Lower leg skin (tissue), 4 donors: ENCODE results near the gene P2RX4. TPM values are rescaled to one million over a fixed set of nuclear protein-coding genes. Genes with fewer than 3 reads are reported as not detected.
"Not testable (repeated sequence)": the region's sequence is repeated elsewhere in the genome, so short reads cannot be mapped to it uniquely, and the experiment has no call there.

Source experiments
- DNase-seq, 2 donors: peaks; one replicate each; pipeline ENCODE4 v3.0.0-alpha.2; 2019; ENCODE audit warnings: low spot score in 2 of 2
- H3K4me3 ChIP-seq: fragments of 200-600 bp; sonication (generic); 2 replicates; pipeline ENCODE4 v1.5.1; 2017; ENCODE audit warnings: mild to moderate bottlenecking, low read depth; ENCODE audit not compliant: poor library complexity, severe bottlenecking
- POLR2A ChIP-seq, 2 donors: fragments of 450-650 bp; IDR thresholded peaks; one replicate each; pipeline ENCODE4 v1.6.1; 2016 to 2017; ENCODE audit warnings: antibody characterized with exemption in 2 of 2, mild to moderate bottlenecking in 1 of 2, moderate library complexity in 1 of 2
- WGBS, 2 donors: methylation state at CpG; one replicate each; pipeline ENCODE4 v1.1.5; 2018; 5-methylcytosine and 5-hydroxymethylcytosine counted together
- intact Hi-C: fragments of 100-400 bp; cut with DNase I; formaldehyde crosslinking; loops from one replicate; pipeline ENCODE4 v1.15.0; 2023; ENCODE audit warnings: low total_unique reads
- total RNA-seq, 4 donors: library from RNA; depleted of rRNA; stranded (reverse); fragments of >200 nt; gene quantifications; one replicate each; pipeline ENCODE4 v1.1.0, GENCODE V29; 2016
- TF ChIP-seq, protein P1 (sequence below), 3 donors: fragments of 450-650 bp; IDR thresholded peaks; one replicate each; pipeline ENCODE4 v1.5.1; 2016; ENCODE audit warnings: antibody characterized with exemption in 3 of 3, mild to moderate bottlenecking in 3 of 3, moderate library complexity in 2 of 3

Gene P2RX4
- total RNA-seq, 4 donors from 2014 or later: 19.4 to 38.0 (median 24.2) TPM

DNA sequence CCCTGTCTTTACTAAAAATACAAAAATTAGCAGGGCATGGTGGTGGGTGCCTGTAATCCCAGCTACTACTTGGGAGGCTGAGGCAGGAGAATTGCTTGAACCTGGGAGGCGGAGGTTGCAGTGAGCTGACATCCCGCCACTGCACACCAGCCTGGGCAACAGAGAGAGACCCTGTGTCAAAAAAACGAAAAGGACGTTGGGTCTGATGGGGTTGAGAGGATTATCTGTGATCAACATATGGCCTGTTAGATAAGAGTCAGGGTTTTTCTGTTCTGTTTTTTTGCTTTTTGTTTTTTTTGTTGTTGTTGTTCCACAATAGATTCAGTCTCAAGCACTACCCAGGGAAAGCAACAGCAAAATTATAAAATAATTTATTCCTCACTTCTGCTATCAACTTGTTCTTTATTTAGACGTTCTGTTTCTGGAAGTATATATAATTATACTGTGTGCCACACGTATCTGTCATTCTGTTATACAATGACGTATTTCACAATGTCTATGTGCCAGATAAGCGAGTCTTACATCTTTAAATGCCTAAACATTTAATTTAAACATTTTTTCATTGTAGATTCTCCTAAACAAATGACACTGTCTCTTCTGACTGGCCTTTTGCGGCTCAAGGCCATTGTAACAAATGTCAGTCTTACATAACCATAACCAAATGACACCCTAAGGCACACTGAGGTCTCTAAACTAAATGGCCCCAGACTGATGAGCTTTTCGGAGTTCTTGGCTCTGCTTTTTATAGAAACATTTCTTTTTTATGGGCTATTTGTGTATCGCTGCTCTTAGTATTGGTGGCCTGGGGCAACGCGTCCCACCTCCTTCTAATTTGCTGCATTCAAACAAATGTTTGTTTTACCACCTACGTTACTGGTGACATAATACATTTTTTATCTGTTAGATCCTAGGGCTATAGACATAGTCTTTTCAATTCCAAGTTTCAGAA is 7.2 kb upstream of the P2RX4 start:
- DNase-seq: no peak
- intact Hi-C loops: no loop called here
- WGBS, 2 donors: 56 to 68% methylated on average over 14 of the region's 14 CpGs
- no peak for TF ChIP-seq POLR2A (IDR thresholded peaks at IDR 0.05)
- TF ChIP-seq, protein P1, sequence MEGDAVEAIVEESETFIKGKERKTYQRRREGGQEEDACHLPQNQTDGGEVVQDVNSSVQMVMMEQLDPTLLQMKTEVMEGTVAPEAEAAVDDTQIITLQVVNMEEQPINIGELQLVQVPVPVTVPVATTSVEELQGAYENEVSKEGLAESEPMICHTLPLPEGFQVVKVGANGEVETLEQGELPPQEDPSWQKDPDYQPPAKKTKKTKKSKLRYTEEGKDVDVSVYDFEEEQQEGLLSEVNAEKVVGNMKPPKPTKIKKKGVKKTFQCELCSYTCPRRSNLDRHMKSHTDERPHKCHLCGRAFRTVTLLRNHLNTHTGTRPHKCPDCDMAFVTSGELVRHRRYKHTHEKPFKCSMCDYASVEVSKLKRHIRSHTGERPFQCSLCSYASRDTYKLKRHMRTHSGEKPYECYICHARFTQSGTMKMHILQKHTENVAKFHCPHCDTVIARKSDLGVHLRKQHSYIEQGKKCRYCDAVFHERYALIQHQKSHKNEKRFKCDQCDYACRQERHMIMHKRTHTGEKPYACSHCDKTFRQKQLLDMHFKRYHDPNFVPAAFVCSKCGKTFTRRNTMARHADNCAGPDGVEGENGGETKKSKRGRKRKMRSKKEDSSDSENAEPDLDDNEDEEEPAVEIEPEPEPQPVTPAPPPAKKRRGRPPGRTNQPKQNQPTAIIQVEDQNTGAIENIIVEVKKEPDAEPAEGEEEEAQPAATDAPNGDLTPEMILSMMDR (IDR thresholded peaks at IDR 0.05): no peak
- H3K4me3 ChIP-seq: no peak overlapping the region

DNA sequence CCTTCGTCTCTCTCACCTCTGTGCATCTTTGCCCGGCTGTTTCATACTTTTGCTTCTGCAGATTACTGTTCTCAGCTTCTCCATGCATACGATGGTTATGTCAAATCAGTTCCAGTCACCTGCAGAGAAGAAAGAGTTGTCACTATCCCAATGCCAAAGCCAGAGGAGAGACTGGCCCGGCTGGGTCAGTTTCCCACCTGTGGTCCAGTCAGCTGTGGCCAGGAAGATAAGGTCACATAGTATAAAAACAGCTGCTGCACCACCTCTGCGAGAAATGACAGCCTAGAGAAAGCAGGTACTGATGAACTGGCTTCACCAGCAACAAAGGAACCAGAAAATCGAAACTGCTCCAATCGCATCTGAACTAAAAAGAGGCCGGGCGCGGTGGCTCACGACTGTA is 6.4 kb upstream of the P2RX4 start:
- no peak overlapping the region for H3K4me3 ChIP-seq
- no peak for DNase-seq
- intact Hi-C loops: no loop called here
- TF ChIP-seq POLR2A (IDR thresholded peaks at IDR 0.05): no peak
- TF ChIP-seq, protein P1 (IDR thresholded peaks at IDR 0.05): no peak
- 87% methylated on average over 11 of the region's 11 CpGs for WGBS, 2 donors

DNA sequence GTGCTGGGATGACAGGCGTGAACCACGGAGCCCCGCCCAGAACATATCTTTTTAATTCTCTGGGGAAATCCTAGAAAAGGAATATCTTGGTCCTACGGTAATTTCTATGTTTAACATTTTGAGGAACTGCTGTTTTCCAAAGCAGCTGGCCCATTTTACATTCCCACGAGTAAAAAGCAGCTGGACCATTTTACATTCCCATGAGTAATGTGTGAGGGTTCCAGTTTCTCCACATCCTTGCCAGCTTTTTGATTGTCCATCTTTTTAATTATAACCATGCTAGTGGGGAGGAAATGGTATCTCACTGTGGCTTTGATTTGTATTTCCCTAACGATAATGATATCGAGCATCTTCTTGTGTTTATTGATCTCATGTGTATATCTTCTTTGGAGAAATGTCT is 4.4 kb upstream of the P2RX4 start:
- 66 to 72% methylated on average over 7 of the region's 7 CpGs for WGBS, 2 donors
- no peak for DNase-seq
- TF ChIP-seq POLR2A (IDR thresholded peaks at IDR 0.05): no peak
- TF ChIP-seq, protein P1 (IDR thresholded peaks at IDR 0.05): no peak
- H3K4me3 ChIP-seq: no peak overlapping the region
- intact Hi-C loops: no loop called here

- H3K4me3 ChIP-seq, DNase-seq, intact Hi-C loops: not testable (repeated sequence)
- WGBS, 2 donors: 87 to 91% methylated on average over 10 of the region's 10 CpGs
Measured at GRCh38 chr12:121208571-121208970, 1.4 kb upstream of the P2RX4 start.

DNA sequence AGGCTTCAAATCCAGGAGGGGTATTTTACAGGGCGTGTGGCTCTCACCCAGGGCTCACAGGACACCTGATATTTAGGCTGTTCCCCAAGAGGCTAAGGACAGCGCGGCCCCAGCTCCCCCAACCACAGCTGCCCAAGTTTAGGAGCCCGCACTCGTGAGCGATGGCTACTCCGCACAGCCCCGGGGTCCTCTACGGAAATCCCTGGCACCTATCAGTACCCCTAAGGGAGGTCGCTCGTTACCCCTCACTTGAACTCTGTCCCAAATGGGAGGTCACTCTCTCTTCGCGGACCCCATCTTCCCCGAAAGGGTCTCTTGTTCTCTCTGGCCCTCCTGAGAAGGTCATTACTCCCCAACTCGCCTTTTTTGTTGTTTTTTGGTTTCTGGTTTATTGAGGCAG is 708 bp upstream of the P2RX4 start:
- TF ChIP-seq POLR2A (IDR thresholded peaks at IDR 0.05): no peak
- TF ChIP-seq, protein P1 (IDR thresholded peaks at IDR 0.05): no peak
- 89 to 90% methylated on average over 15 of the region's 15 CpGs for WGBS, 2 donors
- intact Hi-C loops: no loop called here
- no peak overlapping the region for H3K4me3 ChIP-seq
- DNase-seq: no peak

- intact Hi-C loops: no loop called here
- H3K4me3 ChIP-seq: no peak overlapping the region
- no peak for DNase-seq
- WGBS, 2 donors: 94 to 97% methylated on average over 5 of the region's 5 CpGs
- TF ChIP-seq, protein P1 (IDR thresholded peaks at IDR 0.05): no peak
- no peak for TF ChIP-seq POLR2A (IDR thresholded peaks at IDR 0.05)
Measured at GRCh38 chr12:121212875-121213274, 2.9 kb downstream of the P2RX4 start.
